Activated CD8-positive, alpha-beta T cell treated with anti-CD3 and anti-CD28 coated beads, Interleukin-2, amount 10 ng/mL, durations not matched to agents 7 days and 5 days (primary cell): ENCODE measurements around the gene CMPK2. TPM values are rescaled to one million over a fixed set of nuclear protein-coding genes. Genes with fewer than 3 reads are reported as not detected.

Experiments
- ATAC-seq: fragments of 150-1000 bp; cut with Tn5 transposase; one replicate; pipeline ENCODE4 v1.10.0; 2021; ENCODE audit warnings: moderate library complexity
- CTCF ChIA-PET: fragments of 350-600 bp; sonication (Branson Sonifier 250); formaldehyde crosslinking; loops from one replicate; lab custom pipeline; 2021; ENCODE audit warnings: antibody characterized with exemption; lab: Charles Lee
- POLR2A ChIA-PET: fragments of 350-600 bp; sonication (Branson Sonifier 250); formaldehyde crosslinking; loops from one replicate; lab custom pipeline; 2021; ENCODE audit warnings: antibody characterized with exemption; lab: Charles Lee
- DNase-seq: peaks from one replicate; pipeline ENCODE4 v3.0.0-alpha.2; 2020
- H3K27ac Mint-ChIP-seq: one replicate; pipeline ENCODE4 v1.8.0; 2021; ENCODE audit warnings: mild to moderate bottlenecking, mixed read lengths
- H3K27me3 Mint-ChIP-seq: one replicate; pipeline ENCODE4 v1.8.0; 2021; ENCODE audit warnings: low read depth, mixed read lengths
- H3K36me3 Mint-ChIP-seq: one replicate; pipeline ENCODE4 v1.8.0; 2021; ENCODE audit warnings: low read depth, mixed read lengths
- H3K4me1 Mint-ChIP-seq: one replicate; pipeline ENCODE4 v1.8.0; 2021; ENCODE audit warnings: low read depth, mixed read lengths
- H3K4me3 Mint-ChIP-seq: one replicate; pipeline ENCODE4 v1.8.0; 2021; ENCODE audit warnings: mild to moderate bottlenecking, mixed read lengths
- H3K9me3 Mint-ChIP-seq: one replicate; pipeline ENCODE4 v1.8.0; 2022; ENCODE audit warnings: mixed read lengths; ENCODE audit not compliant: insufficient read depth
- total RNA-seq, 2 experiments: library from RNA; stranded (reverse); gene quantifications; one replicate each; pipeline ENCODE4 v1.2.3, GENCODE V29; 2021

Gene CMPK2
- total RNA-seq, 2 experiments from 2014 or later, result 84.0 to 90.8 TPM

- H3K9me3 Mint-ChIP-seq, result no peaks in the 10 kb centered on the region
These were observed 14.6 kb upstream of the CMPK2 start for GRCh38 chr2:6880200-6880733.

GRCh38 chr2:6879011-6879410, 13.3 kb upstream of the CMPK2 start:
- no peak for ATAC-seq
- H3K36me3 Mint-ChIP-seq, result peaks cover 66% of the 10 kb centered on the region
- H3K27ac Mint-ChIP-seq, result peak overlapping the region; percentile 91
- H3K4me3 Mint-ChIP-seq, result peak overlapping the region; percentile 94
- ChIA-PET POLR2A (interaction anchor here (1.2 to 7.6 kb wide), 7 partner anchors 9 to 41 kb away, joined by 3 to 372 read pairs (median 25); partner anchors contain the start of gene CMPK2), CTCF (interaction anchor here (1.1 to 7.8 kb wide), 11 partner anchors 8 to 165 kb away, joined by 3 to 157 read pairs (median 8); partner anchors contain the start of genes CMPK2 and RNF144A)
- H3K27me3 Mint-ChIP-seq, result no peaks in the 10 kb centered on the region
- peaks cover 56% of the 10 kb centered on the region for H3K4me1 Mint-ChIP-seq
- peaks cover 10% of the 10 kb centered on the region for H3K9me3 Mint-ChIP-seq
- DNase-seq, result no peak

More at GRCh38 chr2:6880200-6880733, 14.6 kb upstream of the CMPK2 start:
- peak overlapping the region; percentile 92 for H3K4me3 Mint-ChIP-seq
- DNase-seq (peak; percentile 59), ATAC-seq (peak; percentile 50)
- H3K27ac Mint-ChIP-seq, result peak overlapping the region; percentile 96
- no peaks in the 10 kb centered on the region for H3K27me3 Mint-ChIP-seq
- H3K36me3 Mint-ChIP-seq, result peaks cover 68% of the 10 kb centered on the region
- peaks cover 56% of the 10 kb centered on the region for H3K4me1 Mint-ChIP-seq
- ChIA-PET CTCF (interaction anchor here (1.2 to 7.8 kb wide), 8 partner anchors 14 to 164 kb away, joined by 3 to 157 read pairs (median 21); partner anchors contain the start of genes CMPK2 and RNF144A), POLR2A (interaction anchor here (0.7 to 7.6 kb wide), 6 partner anchors 13 to 39 kb away, joined by 3 to 372 read pairs (median 34); partner anchors contain the start of gene CMPK2)

- no peak for DNase-seq
- CTCF ChIA-PET, result interaction anchor here (1.1 to 7.8 kb wide), 11 partner anchors 7 to 166 kb away, joined by 3 to 157 read pairs (median 9); partner anchors contain the start of genes CMPK2 and RNF144A
- peak overlapping the region; percentile 94 for H3K27ac Mint-ChIP-seq
- H3K4me1 Mint-ChIP-seq, result peaks cover 53% of the 10 kb centered on the region
- peak; percentile 24 for ATAC-seq
- no peaks in the 10 kb centered on the region for H3K27me3 Mint-ChIP-seq
- POLR2A ChIA-PET, result interaction anchor here (1.2 to 7.6 kb wide), 8 partner anchors 9 to 44 kb away, joined by 3 to 372 read pairs (median 20); partner anchors contain the start of gene CMPK2
- peaks cover 65% of the 10 kb centered on the region for H3K36me3 Mint-ChIP-seq
- H3K9me3 Mint-ChIP-seq, result peaks cover 11% of the 10 kb centered on the region
- H3K4me3 Mint-ChIP-seq, result peak overlapping the region; percentile 94
These were observed 12.8 kb upstream of the CMPK2 start for GRCh38 chr2:6878549-6878948.

GRCh38 chr2:6877402-6878304, 11.9 kb upstream of the CMPK2 start, which contains the start of gene RSAD2:
Gene RSAD2 (plus strand): TSS chr2:6877777. CDS start chr2:6877801, 24 bp downstream.
- H3K9me3 Mint-ChIP-seq, result peaks cover 11% of the 10 kb centered on the region
- DNase-seq (peak; percentile 71), ATAC-seq (peak; percentile 85)
- no peaks in the 10 kb centered on the region for H3K27me3 Mint-ChIP-seq
- peak within 1 kb of the TSS; percentile 94 for H3K4me3 Mint-ChIP-seq
- H3K4me1 Mint-ChIP-seq, result peaks cover 57% of the 10 kb centered on the region
- H3K36me3 Mint-ChIP-seq, result peaks cover 63% of the 10 kb centered on the region
- ChIA-PET POLR2A (interaction anchor here (1.0 to 7.6 kb wide), 13 partner anchors 8 to 848 kb away, joined by 3 to 372 read pairs (median 4); partner anchors contain the start of gene CMPK2), CTCF (interaction anchor here (0.8 to 7.8 kb wide), 10 partner anchors 10 to 167 kb away, joined by 3 to 157 read pairs (median 9); partner anchors contain the start of genes CMPK2 and RNF144A)
- peak within 1 kb of the TSS; percentile 94 for H3K27ac Mint-ChIP-seq

GRCh38 chr2:6876309-6876708, 10.6 kb upstream of the CMPK2 start:
- POLR2A ChIA-PET, result interaction anchor here (1.2 to 7.6 kb wide), 3 partner anchors 11 to 33 kb away, joined by 3 to 372 read pairs (median 121); partner anchors contain the start of gene CMPK2
- Mint-ChIP-seq H3K27me3 (no peaks in the 10 kb centered on the region), H3K36me3 (peaks cover 51% of the 10 kb centered on the region), H3K4me1 (peaks cover 49% of the 10 kb centered on the region), H3K27ac (peak overlapping the region; percentile 41), H3K4me3 (no peak overlapping the region), H3K9me3 (peaks cover 11% of the 10 kb centered on the region)
- ATAC-seq (no peak), DNase-seq (no peak)
- CTCF ChIA-PET, result interaction anchor here (1.5 to 7.8 kb wide), 5 partner anchors 10 to 49 kb away, joined by 4 to 157 read pairs (median 56); partner anchors contain the start of genes CMPK2 and RNF144A

- ATAC-seq, result no peak
- Mint-ChIP-seq H3K4me1 (peaks cover 62% of the 10 kb centered on the region), H3K4me3 (no peak overlapping the region), H3K9me3 (peaks cover 11% of the 10 kb centered on the region), H3K27ac (peak overlapping the region; percentile 2), H3K36me3 (peaks cover 52% of the 10 kb centered on the region), H3K27me3 (no peaks in the 10 kb centered on the region)
- ChIA-PET POLR2A (interaction anchor here (7.6 kb wide), 1 partner anchor 9 kb away, joined by 372 read pairs; the partner anchor contains the start of gene CMPK2), CTCF (interaction anchor here (7.8 kb wide), 1 partner anchor 42 kb away, joined by 66 read pairs; the partner anchor contains the start of gene RNF144A)
- DNase-seq, result no peak
These were observed 8.3 kb upstream of the CMPK2 start for GRCh38 chr2:6874032-6874431.

GRCh38 chr2:6872394-6872793, 6.7 kb upstream of the CMPK2 start:
- Mint-ChIP-seq H3K4me3 (no peak overlapping the region), H3K27ac (no peak overlapping the region), H3K36me3 (peaks cover 53% of the 10 kb centered on the region), H3K27me3 (no peaks in the 10 kb centered on the region), H3K9me3 (peaks cover 11% of the 10 kb centered on the region), H3K4me1 (peaks cover 72% of the 10 kb centered on the region)
- ChIA-PET CTCF (interaction anchor here (1.0 to 2.5 kb wide), 5 partner anchors 13 to 172 kb away, joined by 3 to 10 read pairs (median 5); partner anchors contain the start of gene RNF144A), POLR2A (interaction anchor here (1.0 kb wide), 1 partner anchor 44 kb away, joined by 3 read pairs; no protein-coding TSS in a partner anchor)
- DNase-seq, result no peak
- ATAC-seq, result no peak

GRCh38 chr2:6866982-6867381, 1.3 kb upstream of the CMPK2 start:
- H3K9me3 Mint-ChIP-seq, result no peaks in the 10 kb centered on the region
- peak overlapping the region; percentile 98 for H3K27ac Mint-ChIP-seq
- H3K4me3 Mint-ChIP-seq, result peak overlapping the region; percentile 91
- peaks cover 62% of the 10 kb centered on the region for H3K4me1 Mint-ChIP-seq
- POLR2A ChIA-PET, result interaction anchor here (3.1 to 10.1 kb wide), 3 partner anchors 11 to 47 kb away, joined by 15 to 372 read pairs (median 188); partner anchors contain the start of genes RNF144A and RSAD2
- ATAC-seq (no peak), DNase-seq (no peak)
- no peaks in the 10 kb centered on the region for H3K27me3 Mint-ChIP-seq
- CTCF ChIA-PET, result interaction anchor here (0.7 to 7.1 kb wide), 17 partner anchors 10 to 176 kb away, joined by 3 to 157 read pairs (median 6); partner anchors contain the start of gene RSAD2
- H3K36me3 Mint-ChIP-seq, result peaks cover 59% of the 10 kb centered on the region

GRCh38 chr2:6866275-6866671, 566 bp upstream of the CMPK2 start:
- ChIA-PET POLR2A (interaction anchor here (0.9 to 10.1 kb wide), 12 partner anchors 12 to 188 kb away, joined by 3 to 372 read pairs (median 14); partner anchors contain the start of genes RNF144A and RSAD2), CTCF (interaction anchor here (0.7 to 7.1 kb wide), 21 partner anchors 9 to 177 kb away, joined by 3 to 157 read pairs (median 6); partner anchors contain the start of gene RSAD2)
- peak overlapping the region; percentile 98 for H3K27ac Mint-ChIP-seq
- peaks cover 65% of the 10 kb centered on the region for H3K36me3 Mint-ChIP-seq
- H3K27me3 Mint-ChIP-seq, result no peaks in the 10 kb centered on the region
- ATAC-seq (peak; percentile 34), DNase-seq (peak; percentile 68)
- H3K4me1 Mint-ChIP-seq, result peaks cover 68% of the 10 kb centered on the region
- H3K4me3 Mint-ChIP-seq, result peak overlapping the region; percentile 91
- H3K9me3 Mint-ChIP-seq, result peaks cover 2% of the 10 kb centered on the region

- Mint-ChIP-seq H3K9me3 (peaks cover 9% of the 10 kb centered on the region), H3K4me1 (peaks cover 72% of the 10 kb centered on the region), H3K27ac (peak overlapping the region; percentile 94), H3K27me3 (no peaks in the 10 kb centered on the region), H3K36me3 (peaks cover 69% of the 10 kb centered on the region), H3K4me3 (peak overlapping the region; percentile 90)
- DNase-seq, result peak; percentile 42
- ATAC-seq, result peak; percentile 16
- CTCF ChIA-PET, result interaction anchor here (0.6 to 7.1 kb wide), 18 partner anchors 11 to 179 kb away, joined by 3 to 157 read pairs (median 6); partner anchors contain the start of gene RSAD2
- POLR2A ChIA-PET, result interaction anchor here (0.6 to 10.1 kb wide), 20 partner anchors 8 to 1971 kb away, joined by 3 to 372 read pairs (median 5); partner anchors contain the start of genes ID2, RNF144A and RSAD2
These were observed 773 bp downstream of the CMPK2 start for GRCh38 chr2:6864923-6865345.
